GM12892 (cell line): ENCODE measurements around the gene ZSCAN10.
A peak's percentile ranks its signal among the peaks of the same experiment; 100 is the strongest.
"Not testable (repeated sequence)": the region's sequence is repeated elsewhere in the genome, so short reads cannot be mapped to it uniquely, and the experiment has no call there.

ENCODE experiments used
- DNase-seq: peaks from one replicate; pipeline ENCODE4 v3.0.0; 2011; ENCODE audit not compliant: insufficient read length
- FAIRE-seq: peaks from 2 replicates; lab custom pipeline; 2011; peaks lifted over from hg19 to GRCh38; lab: Jason Lieb, UNC
- POLR2A ChIP-seq: IDR thresholded peaks from 2 replicates; pipeline ENCODE4 v1.6.1; 2011; ENCODE audit warnings: low read depth, low read length, control low read depth
- POLR2AphosphoS5 ChIP-seq: IDR thresholded peaks from 2 replicates; pipeline ENCODE4 v1.6.1; 2011; ENCODE audit warnings: low read depth, low read length, control low read depth
- TAF1 ChIP-seq: IDR thresholded peaks from 2 replicates; pipeline ENCODE4 v1.6.1; 2011; ENCODE audit warnings: low read depth, mild to moderate bottlenecking, control low read depth, low read length, borderline replicate concordance

ZSCAN10 gene

GRCh38 chr16:3142327-3142726, 43.2 kb upstream of the ZSCAN10 start:
- DNase-seq: no peak
- no peak for TF ChIP-seq TAF1
- TF ChIP-seq POLR2A: no peak
- TF ChIP-seq POLR2AphosphoS5: no peak
- no peak for FAIRE-seq

GRCh38 chr16:3141781-3142311, 42.8 kb upstream of the ZSCAN10 start:
- no peak for DNase-seq
- TF ChIP-seq POLR2A: no peak
- FAIRE-seq: no peak

- TF ChIP-seq POLR2AphosphoS5: no peak
- TF ChIP-seq TAF1: no peak
- peak; percentile 12 for DNase-seq
- FAIRE-seq: no peak
These were observed 41.7 kb upstream of the ZSCAN10 start for GRCh38 chr16:3140603-3141427.

GRCh38 chr16:3139561-3139960, 40.5 kb upstream of the ZSCAN10 start:
- DNase-seq, FAIRE-seq: not testable (repeated sequence)

GRCh38 chr16:3138823-3139426, 39.8 kb upstream of the ZSCAN10 start:
- FAIRE-seq: no peak
- TF ChIP-seq TAF1: no peak
- no peak for TF ChIP-seq POLR2AphosphoS5
- no peak for TF ChIP-seq POLR2A
- DNase-seq: peak; percentile 5

GRCh38 chr16:3138342-3138741, 39.2 kb upstream of the ZSCAN10 start:
- TF ChIP-seq TAF1 (no peak), POLR2AphosphoS5 (no peak), POLR2A (no peak)
- FAIRE-seq (no peak), DNase-seq (no peak)

GRCh38 chr16:3137267-3137666, 38.2 kb upstream of the ZSCAN10 start:
- DNase-seq (no peak), FAIRE-seq (no peak)
- TF ChIP-seq TAF1 (no peak), POLR2AphosphoS5 (no peak), POLR2A (no peak)

- TF ChIP-seq TAF1 (no peak), POLR2A (peak; percentile 51; the same call in 1 of the 2 replicates), POLR2AphosphoS5 (peak; percentile 6; the same call in 1 of the 2 replicates)
- FAIRE-seq (no peak), DNase-seq (no peak)
These were observed 36.1 kb upstream of the ZSCAN10 start for GRCh38 chr16:3135126-3135715.

- peak; percentile 92 for DNase-seq
- FAIRE-seq: peak; percentile 88
- peak; percentile 79 for TF ChIP-seq POLR2AphosphoS5
- TF ChIP-seq TAF1: 0 out of 2 replicates have a peak, but pooled peaks have one; percentile 53
- TF ChIP-seq POLR2A: peak; percentile 79; the same call in 1 of the 2 replicates
These were observed 35.4 kb upstream of the ZSCAN10 start, which contains the start of gene ZNF213 for GRCh38 chr16:3134338-3135125. Gene ZNF213 (plus strand): TSS chr16:3135029. CDS start chr16:3137281, 2,252 bp downstream.

- no peak for TF ChIP-seq TAF1
- TF ChIP-seq POLR2A: no peak
These were observed 34.8 kb upstream of the ZSCAN10 start for GRCh38 chr16:3133844-3134243.

GRCh38 chr16:3131755-3132377, 32.8 kb upstream of the ZSCAN10 start:
- TF ChIP-seq TAF1 (no peak), POLR2A (no peak; the same call in 1 of the 2 replicates), POLR2AphosphoS5 (no peak)
- FAIRE-seq: no peak
- DNase-seq: peak; percentile 7

More at GRCh38 chr16:3133844-3134243, 34.8 kb upstream of the ZSCAN10 start:
- FAIRE-seq (no peak), DNase-seq (no peak)
